NCI-H345 treated with DMSO at 0.1 percent for 48 hours (cell line): ENCODE data around the gene CHD8.

ENCODE experiments used
- DNase-seq: peaks from one replicate; lab custom pipeline; 2025; ENCODE audit not compliant: unreplicated experiment; lab: John Stamatoyannopoulos, UW

The CHD8 gene

GRCh38 chr14:21369949-21370679 lies 85.8 kb downstream of the CHD8 start:
- DNase-seq = no peak

GRCh38 chr14:21367582-21368144 lies 88.3 kb downstream of the CHD8 start:
- DNase-seq = no peak

GRCh38 chr14:21356511-21356910 lies 99.4 kb downstream of the CHD8 start:
- DNase-seq = no peak

GRCh38 chr14:21352587-21352986 lies 103.3 kb downstream of the CHD8 start:
- no peak for DNase-seq

- no peak for DNase-seq
Measured at GRCh38 chr14:21350539-21350938, 105.4 kb downstream of the CHD8 start.

- DNase-seq = no peak
Measured at GRCh38 chr14:21347201-21347600, 108.7 kb downstream of the CHD8 start.

- no peak for DNase-seq
Measured at GRCh38 chr14:21346532-21347135, 109.3 kb downstream of the CHD8 start.

- DNase-seq = no peak
Measured at GRCh38 chr14:21343035-21343794, 112.7 kb downstream of the CHD8 start.
